Liver (tissue), 3 donors: ENCODE results near the gene RNF10.

Source experiments
- EGR1 ChIP-seq, 2 donors: IDR thresholded peaks; 2 replicates each; pipeline ENCODE4 v1.6.1; 2016 to 2018; ENCODE audit warnings: antibody characterized with exemption in 2 of 2, low read depth in 2 of 2
- FOXA1 ChIP-seq: IDR thresholded peaks from 2 replicates; pipeline ENCODE4 v1.6.1; 2016; ENCODE audit warnings: antibody characterized with exemption
- FOXA2 ChIP-seq: IDR thresholded peaks from 2 replicates; pipeline ENCODE4 v1.6.1; 2016; ENCODE audit warnings: antibody characterized with exemption
- HNF4A ChIP-seq, 2 donors: conservative IDR thresholded peaks; 2 replicates each; pipeline ENCODE4 v1.6.1; 2016; ENCODE audit warnings: antibody characterized with exemption in 2 of 2, mild to moderate bottlenecking in 2 of 2
- HNF4G ChIP-seq: IDR thresholded peaks from 2 replicates; pipeline ENCODE4 v1.6.1; 2016; ENCODE audit warnings: antibody characterized with exemption
- RAD21 ChIP-seq, 2 donors: IDR thresholded peaks; 2 replicates each; pipeline ENCODE4 v1.6.1; 2016; ENCODE audit warnings: antibody characterized with exemption in 2 of 2, mild to moderate bottlenecking in 2 of 2
- RXRA ChIP-seq, 2 donors: IDR thresholded peaks; 2 replicates each; pipeline ENCODE4 v1.6.1; 2017 to 2018; ENCODE audit warnings: antibody characterized with exemption in 2 of 2, mild to moderate bottlenecking in 1 of 2
- TAF1 ChIP-seq: conservative IDR thresholded peaks from 2 replicates; pipeline ENCODE4 v1.6.1; 2016; ENCODE audit warnings: antibody characterized with exemption, mild to moderate bottlenecking
- TF ChIP-seq, protein P1 (sequence below): fragments of 150-350 bp; IDR thresholded peaks from 2 replicates; pipeline ENCODE4 v1.5.1; 2017; ENCODE audit warnings: improper control_type of control experiment, low read depth, low read length; ENCODE audit not compliant: missing input control
- TF ChIP-seq, protein P2 (sequence below): IDR thresholded peaks from 2 replicates; pipeline ENCODE4 v1.6.1; 2016; ENCODE audit warnings: antibody characterized with exemption, mild to moderate bottlenecking
- donor health status: healthy.
- donor health status: healthy.

DNA sequence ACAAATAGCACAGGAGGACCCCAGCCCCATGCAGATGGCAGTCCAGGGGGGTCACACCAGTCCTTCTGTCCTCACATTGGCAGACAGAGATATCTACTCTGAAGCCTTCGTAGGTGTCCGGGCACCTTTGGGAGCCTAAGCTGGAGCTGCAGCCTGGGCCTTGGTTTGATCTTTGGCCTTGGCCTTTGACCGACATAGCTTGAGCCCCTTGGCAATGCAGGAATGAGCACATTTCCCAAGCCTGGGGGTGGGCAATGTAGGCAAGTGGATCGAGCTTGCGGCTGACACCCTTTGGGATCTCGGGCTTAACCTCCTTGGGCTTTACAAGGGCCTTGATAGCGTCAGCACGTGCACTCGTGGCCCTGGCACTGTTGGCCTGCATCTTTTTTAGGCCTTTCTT lies 11.6 kb upstream of the RNF10 start:
- TF ChIP-seq, protein P1, sequence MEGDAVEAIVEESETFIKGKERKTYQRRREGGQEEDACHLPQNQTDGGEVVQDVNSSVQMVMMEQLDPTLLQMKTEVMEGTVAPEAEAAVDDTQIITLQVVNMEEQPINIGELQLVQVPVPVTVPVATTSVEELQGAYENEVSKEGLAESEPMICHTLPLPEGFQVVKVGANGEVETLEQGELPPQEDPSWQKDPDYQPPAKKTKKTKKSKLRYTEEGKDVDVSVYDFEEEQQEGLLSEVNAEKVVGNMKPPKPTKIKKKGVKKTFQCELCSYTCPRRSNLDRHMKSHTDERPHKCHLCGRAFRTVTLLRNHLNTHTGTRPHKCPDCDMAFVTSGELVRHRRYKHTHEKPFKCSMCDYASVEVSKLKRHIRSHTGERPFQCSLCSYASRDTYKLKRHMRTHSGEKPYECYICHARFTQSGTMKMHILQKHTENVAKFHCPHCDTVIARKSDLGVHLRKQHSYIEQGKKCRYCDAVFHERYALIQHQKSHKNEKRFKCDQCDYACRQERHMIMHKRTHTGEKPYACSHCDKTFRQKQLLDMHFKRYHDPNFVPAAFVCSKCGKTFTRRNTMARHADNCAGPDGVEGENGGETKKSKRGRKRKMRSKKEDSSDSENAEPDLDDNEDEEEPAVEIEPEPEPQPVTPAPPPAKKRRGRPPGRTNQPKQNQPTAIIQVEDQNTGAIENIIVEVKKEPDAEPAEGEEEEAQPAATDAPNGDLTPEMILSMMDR: no peak
- TF ChIP-seq HNF4A (conservative IDR thresholded peaks at IDR 0.05) (peak in 1 of 2 donors; percentile 6), FOXA1 (no peak), EGR1 (IDR thresholded peaks at IDR 0.05; ENCODE audit: low read depth in 2 of 2) (no peak), TAF1 (no peak), RAD21 (IDR thresholded peaks at IDR 0.05) (no peak), FOXA2 (no peak), HNF4G (no peak), RXRA (IDR thresholded peaks at IDR 0.05) (no peak)
- TF ChIP-seq, protein P2, sequence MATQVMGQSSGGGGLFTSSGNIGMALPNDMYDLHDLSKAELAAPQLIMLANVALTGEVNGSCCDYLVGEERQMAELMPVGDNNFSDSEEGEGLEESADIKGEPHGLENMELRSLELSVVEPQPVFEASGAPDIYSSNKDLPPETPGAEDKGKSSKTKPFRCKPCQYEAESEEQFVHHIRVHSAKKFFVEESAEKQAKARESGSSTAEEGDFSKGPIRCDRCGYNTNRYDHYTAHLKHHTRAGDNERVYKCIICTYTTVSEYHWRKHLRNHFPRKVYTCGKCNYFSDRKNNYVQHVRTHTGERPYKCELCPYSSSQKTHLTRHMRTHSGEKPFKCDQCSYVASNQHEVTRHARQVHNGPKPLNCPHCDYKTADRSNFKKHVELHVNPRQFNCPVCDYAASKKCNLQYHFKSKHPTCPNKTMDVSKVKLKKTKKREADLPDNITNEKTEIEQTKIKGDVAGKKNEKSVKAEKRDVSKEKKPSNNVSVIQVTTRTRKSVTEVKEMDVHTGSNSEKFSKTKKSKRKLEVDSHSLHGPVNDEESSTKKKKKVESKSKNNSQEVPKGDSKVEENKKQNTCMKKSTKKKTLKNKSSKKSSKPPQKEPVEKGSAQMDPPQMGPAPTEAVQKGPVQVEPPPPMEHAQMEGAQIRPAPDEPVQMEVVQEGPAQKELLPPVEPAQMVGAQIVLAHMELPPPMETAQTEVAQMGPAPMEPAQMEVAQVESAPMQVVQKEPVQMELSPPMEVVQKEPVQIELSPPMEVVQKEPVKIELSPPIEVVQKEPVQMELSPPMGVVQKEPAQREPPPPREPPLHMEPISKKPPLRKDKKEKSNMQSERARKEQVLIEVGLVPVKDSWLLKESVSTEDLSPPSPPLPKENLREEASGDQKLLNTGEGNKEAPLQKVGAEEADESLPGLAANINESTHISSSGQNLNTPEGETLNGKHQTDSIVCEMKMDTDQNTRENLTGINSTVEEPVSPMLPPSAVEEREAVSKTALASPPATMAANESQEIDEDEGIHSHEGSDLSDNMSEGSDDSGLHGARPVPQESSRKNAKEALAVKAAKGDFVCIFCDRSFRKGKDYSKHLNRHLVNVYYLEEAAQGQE: no peak
